AG20443 (cell line): ENCODE measurements around the gene MOCS2.
A peak's percentile ranks its signal among the peaks of the same experiment; 100 is the strongest.
"Not testable (repeated sequence)": the region's sequence is repeated elsewhere in the genome, so short reads cannot be mapped to it uniquely, and the experiment has no call there.

Experiments
- DNase-seq: peaks from one replicate; pipeline ENCODE4 v3.0.0; 2012; ENCODE audit warnings: low spot score, mixed read lengths

Gene MOCS2

GRCh38 chr5:53109443-53110127 lies at the start of gene MOCS2:
TSS of gene MOCS2 (minus strand) at chr5:53109757. CDS start at chr5:53107174, 2,583 bp downstream.
- peak; percentile 100 for DNase-seq

- peak; percentile 77 for DNase-seq
These were observed 42.3 kb upstream of the MOCS2 start for GRCh38 chr5:53151713-53152458.

- DNase-seq, result no peak
These were observed 23.5 kb upstream of the MOCS2 start for GRCh38 chr5:53133020-53133419.

- DNase-seq, result peak; percentile 51
These were observed 20.7 kb upstream of the MOCS2 start for GRCh38 chr5:53130266-53130665.

- DNase-seq, result no peak
These were observed 18.9 kb upstream of the MOCS2 start for GRCh38 chr5:53128481-53128880.

GRCh38 chr5:53127107-53127506 lies 17.6 kb upstream of the MOCS2 start:
- no peak for DNase-seq

- peak; percentile 56 for DNase-seq
These were observed 17.0 kb upstream of the MOCS2 start for GRCh38 chr5:53126521-53126920.

- peak; percentile 25 for DNase-seq
These were observed 14.1 kb upstream of the MOCS2 start for GRCh38 chr5:53123702-53124101.

GRCh38 chr5:53120165-53120564 lies 10.6 kb upstream of the MOCS2 start:
- no peak for DNase-seq

- DNase-seq, result no peak
These were observed 9.3 kb upstream of the MOCS2 start for GRCh38 chr5:53118879-53119278.

GRCh38 chr5:53116597-53116996 lies 7.0 kb upstream of the MOCS2 start:
- no peak for DNase-seq

GRCh38 chr5:53114988-53115387 lies 5.4 kb upstream of the MOCS2 start:
- no peak for DNase-seq

GRCh38 chr5:53113947-53114346 lies 4.4 kb upstream of the MOCS2 start:
- DNase-seq, result no peak

GRCh38 chr5:53112909-53113308 lies 3.4 kb upstream of the MOCS2 start:
- DNase-seq, result no peak

- DNase-seq, result not testable (repeated sequence)
These were observed 2.8 kb upstream of the MOCS2 start for GRCh38 chr5:53112307-53112706.

GRCh38 chr5:53111139-53111538 lies 1.6 kb upstream of the MOCS2 start:
- DNase-seq, result no peak

- no peak for DNase-seq
These were observed 599 bp upstream of the MOCS2 start for GRCh38 chr5:53110156-53110555.

- DNase-seq, result no peak
These were observed 508 bp downstream of the MOCS2 start for GRCh38 chr5:53109056-53109442.

- DNase-seq, result no peak
These were observed 3.8 kb downstream of the MOCS2 start for GRCh38 chr5:53105611-53106300.

GRCh38 chr5:53100606-53101005 lies 9.0 kb downstream of the MOCS2 start:
- no peak for DNase-seq

- no peak for DNase-seq
These were observed 10.0 kb downstream of the MOCS2 start for GRCh38 chr5:53099546-53099945.

GRCh38 chr5:53095931-53096525 lies 13.5 kb downstream of the MOCS2 start:
- peak; percentile 61 for DNase-seq

- DNase-seq, result no peak
These were observed 14.3 kb downstream of the MOCS2 start for GRCh38 chr5:53095217-53095616.
